Osteoblast (primary cell): ENCODE measurements around the gene SEC14L6. TPM values are rescaled to one million over a fixed set of nuclear protein-coding genes. Genes with fewer than 3 reads are reported as not detected.
"Not testable (repeated sequence)": the region's sequence is repeated elsewhere in the genome, so short reads cannot be mapped to it uniquely, and the experiment has no call there.

Experiments used
- DNase-seq: peaks from one replicate; pipeline ENCODE4 v3.0.0; 2011; ENCODE audit warnings: low spot score, mixed read lengths; ENCODE audit not compliant: insufficient read length; ENCODE audit errors: missing footprints
- H2AFZ ChIP-seq: 2 replicates; pipeline ENCODE4 v1.6.0; 2011; ENCODE audit warnings: mild to moderate bottlenecking, low read length
- H3K27ac ChIP-seq: 2 replicates; pipeline ENCODE4 v1.5.1; 2011; ENCODE audit warnings: mild to moderate bottlenecking, low read depth, low read length, moderate library complexity
- H3K27me3 ChIP-seq: 2 replicates; pipeline ENCODE4 v1.6.0; 2012; ENCODE audit warnings: mild to moderate bottlenecking, control low read depth, inconsistent platforms, low read length, moderate library complexity; ENCODE audit not compliant: insufficient read depth
- H3K36me3 ChIP-seq: 2 replicates; pipeline ENCODE4 v1.5.1; 2011; ENCODE audit warnings: mild to moderate bottlenecking, low read length, control low read depth, moderate library complexity; ENCODE audit not compliant: insufficient read depth
- H3K4me1 ChIP-seq: 2 replicates; pipeline ENCODE4 v1.5.1; 2011; ENCODE audit warnings: mild to moderate bottlenecking, low read length, control low read depth, moderate library complexity; ENCODE audit not compliant: insufficient read depth
- H3K4me2 ChIP-seq: 2 replicates; pipeline ENCODE4 v1.6.0; 2011; ENCODE audit warnings: mild to moderate bottlenecking, low read length; ENCODE audit not compliant: insufficient read depth
- H3K4me3 ChIP-seq: fragments of 200-600 bp; sonication (generic); 3 replicates; pipeline ENCODE4 v1.5.1; 2012; ENCODE audit warnings: mild to moderate bottlenecking, low read length, inconsistent platforms; ENCODE audit not compliant: insufficient read depth
- H3K79me2 ChIP-seq: 2 replicates; pipeline ENCODE4 v1.6.0; 2012; ENCODE audit warnings: mild to moderate bottlenecking, low read length, control low read depth, inconsistent platforms; ENCODE audit not compliant: insufficient read depth
- H3K9me3 ChIP-seq: 2 replicates; pipeline ENCODE4 v1.5.1; 2011; ENCODE audit warnings: low read depth, low read length, control low read depth
- H4K20me1 ChIP-seq: 2 replicates; pipeline ENCODE4 v1.6.0; 2012; ENCODE audit warnings: mild to moderate bottlenecking, low read length, control low read depth; ENCODE audit not compliant: insufficient read depth
- total RNA-seq: library from RNA; depleted of rRNA; stranded (reverse); fragments of >200 nt; gene quantifications from 2 replicates; pipeline ENCODE4 v1.2.3, GENCODE V29; 2012
- TF ChIP-seq, protein P1 (sequence below): IDR thresholded peaks from 2 replicates; pipeline ENCODE4 v1.5.1; 2011; ENCODE audit warnings: mild to moderate bottlenecking, low read depth, low read length, moderate library complexity; ENCODE audit errors: extremely low read depth

The SEC14L6 gene
- total RNA-seq, 1 donor = not detected

DNA sequence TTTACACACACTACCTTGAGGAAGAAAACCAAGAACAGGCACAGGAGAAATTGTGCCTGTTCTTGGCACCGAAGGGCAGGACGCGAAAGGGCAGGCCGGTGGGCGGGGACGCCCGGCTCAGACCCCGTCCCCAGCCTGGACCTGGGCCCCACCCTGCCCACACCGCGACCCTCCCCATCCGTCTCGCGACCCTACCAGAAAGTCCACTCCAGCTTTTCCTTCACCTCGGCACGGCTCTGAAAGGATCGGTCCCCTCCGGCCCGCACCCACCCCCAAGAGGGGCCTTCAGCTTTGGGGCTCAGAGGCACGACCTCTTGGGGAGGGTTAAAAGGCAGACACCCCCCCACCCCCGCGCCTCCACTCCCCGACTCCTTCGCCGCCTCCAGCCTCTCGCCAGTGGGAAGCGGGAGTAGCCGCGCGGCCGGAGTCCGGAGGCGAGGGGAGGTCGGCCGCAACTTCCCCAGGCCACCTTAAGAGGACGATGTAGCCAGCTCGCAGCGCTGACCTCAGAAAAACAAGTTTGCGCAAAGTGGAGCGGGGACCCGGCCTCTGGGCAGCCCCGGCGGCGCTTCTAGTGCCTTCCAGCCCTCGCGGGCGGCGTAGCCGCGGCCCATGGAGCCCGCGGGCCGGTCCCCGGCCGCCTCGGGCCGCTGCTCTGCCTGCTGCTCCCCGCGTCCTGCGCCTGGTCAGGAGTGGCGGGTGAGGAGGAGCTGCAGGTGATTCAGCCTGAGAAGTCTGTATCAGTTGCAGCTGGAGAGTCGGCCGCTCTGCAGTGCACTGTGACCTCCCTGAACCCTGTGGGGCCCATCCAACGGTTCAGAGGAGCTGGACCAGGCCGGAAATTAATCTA lies 4.4 kb downstream of the SEC14L6 start:
- H3K4me3 ChIP-seq = peak overlapping the region; percentile 45
- H2AFZ ChIP-seq = no peak overlapping the region
- no peak overlapping the region for H3K27ac ChIP-seq
- H3K4me1 ChIP-seq = peaks cover 3% of the 10 kb centered on the region
- TF ChIP-seq, protein P1, sequence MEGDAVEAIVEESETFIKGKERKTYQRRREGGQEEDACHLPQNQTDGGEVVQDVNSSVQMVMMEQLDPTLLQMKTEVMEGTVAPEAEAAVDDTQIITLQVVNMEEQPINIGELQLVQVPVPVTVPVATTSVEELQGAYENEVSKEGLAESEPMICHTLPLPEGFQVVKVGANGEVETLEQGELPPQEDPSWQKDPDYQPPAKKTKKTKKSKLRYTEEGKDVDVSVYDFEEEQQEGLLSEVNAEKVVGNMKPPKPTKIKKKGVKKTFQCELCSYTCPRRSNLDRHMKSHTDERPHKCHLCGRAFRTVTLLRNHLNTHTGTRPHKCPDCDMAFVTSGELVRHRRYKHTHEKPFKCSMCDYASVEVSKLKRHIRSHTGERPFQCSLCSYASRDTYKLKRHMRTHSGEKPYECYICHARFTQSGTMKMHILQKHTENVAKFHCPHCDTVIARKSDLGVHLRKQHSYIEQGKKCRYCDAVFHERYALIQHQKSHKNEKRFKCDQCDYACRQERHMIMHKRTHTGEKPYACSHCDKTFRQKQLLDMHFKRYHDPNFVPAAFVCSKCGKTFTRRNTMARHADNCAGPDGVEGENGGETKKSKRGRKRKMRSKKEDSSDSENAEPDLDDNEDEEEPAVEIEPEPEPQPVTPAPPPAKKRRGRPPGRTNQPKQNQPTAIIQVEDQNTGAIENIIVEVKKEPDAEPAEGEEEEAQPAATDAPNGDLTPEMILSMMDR = no peak
- H3K27me3 ChIP-seq = peaks cover 23% of the 10 kb centered on the region
- no peak for DNase-seq
- H3K4me2 ChIP-seq = peak overlapping the region; percentile 45
- no peaks in the 10 kb centered on the region for H3K9me3 ChIP-seq
- H3K36me3 ChIP-seq = no peaks in the 10 kb centered on the region
- no peaks in the 10 kb centered on the region for H3K79me2 ChIP-seq
- H4K20me1 ChIP-seq = no peaks in the 10 kb centered on the region

DNA sequence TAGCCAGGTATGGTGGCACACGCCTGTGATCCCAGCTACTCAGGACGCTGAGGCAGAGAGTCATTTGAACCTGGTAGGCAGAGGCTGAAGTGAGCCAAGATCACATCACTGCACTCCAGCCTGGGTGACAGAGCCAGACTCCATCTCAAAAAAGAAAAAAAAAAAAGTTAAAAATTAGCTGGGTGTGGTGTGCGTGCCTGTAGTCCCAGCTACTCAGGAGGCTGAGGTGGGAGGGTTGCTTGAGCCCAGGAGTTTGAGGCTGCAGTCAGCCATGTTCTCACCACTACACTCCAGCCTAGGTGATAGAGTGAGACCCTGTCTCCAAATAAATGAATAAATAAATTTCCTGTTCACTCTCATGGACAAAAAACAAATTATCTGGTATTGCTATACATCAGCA lies 5.0 kb downstream of the SEC14L6 start:
- H3K4me2 ChIP-seq, H2AFZ ChIP-seq, H3K4me1 ChIP-seq, H3K79me2 ChIP-seq, H4K20me1 ChIP-seq, H3K27ac ChIP-seq, H3K9me3 ChIP-seq, DNase-seq, H3K36me3 ChIP-seq, H3K4me3 ChIP-seq: not testable (repeated sequence)
- H3K27me3 ChIP-seq = peaks cover 23% of the 10 kb centered on the region

DNA sequence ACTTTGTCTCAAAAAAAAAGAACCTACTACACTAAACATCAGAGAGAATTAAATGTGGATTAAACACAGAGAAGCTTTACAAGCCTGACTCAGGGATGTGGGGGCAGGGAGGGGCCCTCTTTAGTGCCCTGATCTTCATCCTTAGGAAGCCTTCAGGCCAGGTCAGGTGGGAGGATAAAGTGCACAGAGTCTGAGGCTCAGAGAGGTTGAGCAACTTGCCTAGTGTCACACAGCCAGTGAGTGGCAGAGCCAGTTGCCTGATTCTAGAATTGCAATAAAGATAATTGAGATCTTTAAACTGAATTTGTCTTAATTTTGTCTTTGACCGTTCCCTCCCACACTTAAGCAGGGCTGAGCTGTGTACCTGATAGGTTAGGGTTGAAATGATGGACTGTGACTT lies 7.2 kb downstream of the SEC14L6 start:
- Histone ChIP-seq H3K79me2 (no peaks in the 10 kb centered on the region), H3K4me1 (peaks cover 3% of the 10 kb centered on the region), H3K36me3 (no peaks in the 10 kb centered on the region), H3K4me2 (no peak overlapping the region), H3K9me3 (no peaks in the 10 kb centered on the region), H4K20me1 (no peaks in the 10 kb centered on the region), H3K27ac (no peak overlapping the region), H3K4me3 (no peak overlapping the region), H3K27me3 (peaks cover 23% of the 10 kb centered on the region), H2AFZ (no peak overlapping the region)
- DNase-seq = no peak
- TF ChIP-seq, protein P1 = no peak

DNA sequence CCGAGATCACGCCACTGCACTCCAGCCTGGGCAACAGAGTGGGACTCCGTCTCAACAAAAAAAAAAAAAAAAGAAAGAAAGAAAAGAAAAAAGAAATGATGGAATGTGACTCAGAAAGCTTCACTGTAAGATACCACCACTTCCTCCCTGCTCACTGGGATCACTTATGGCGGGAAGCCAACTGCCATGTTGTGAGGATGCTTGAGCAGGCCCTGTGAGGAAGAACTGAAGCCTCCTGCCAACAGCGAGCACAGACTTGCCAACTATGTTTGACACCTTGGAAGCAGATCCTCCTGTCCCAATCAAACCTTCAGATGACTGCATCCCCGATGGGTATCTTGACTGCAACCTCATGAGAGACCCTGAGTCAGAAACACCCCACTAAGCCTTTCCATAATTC lies 8.3 kb downstream of the SEC14L6 start:
- TF ChIP-seq, protein P1 = no peak
- Histone ChIP-seq H3K36me3 (no peaks in the 10 kb centered on the region), H3K27ac (no peak overlapping the region), H3K4me2 (no peak overlapping the region), H3K27me3 (peaks cover 19% of the 10 kb centered on the region), H3K9me3 (no peaks in the 10 kb centered on the region), H4K20me1 (no peaks in the 10 kb centered on the region), H2AFZ (no peak overlapping the region), H3K79me2 (no peaks in the 10 kb centered on the region), H3K4me3 (no peak overlapping the region), H3K4me1 (peaks cover 3% of the 10 kb centered on the region)
- DNase-seq = no peak
